Calu3 (cell line): ENCODE measurements around the gene DSC1. TPM values are rescaled to one million over a fixed set of nuclear protein-coding genes. Genes with fewer than 3 reads are reported as not detected.
"Not testable (repeated sequence)": the region's sequence is repeated elsewhere in the genome, so short reads cannot be mapped to it uniquely, and the experiment has no call there.

Experiments
- BruUV-seq: library from RNA; stranded (reverse); fragments of 400-500 nt; replicated peaks from 2 replicates; lab custom pipeline; 2021; lab: Mats Ljungman, UMichigan
- CTCF ChIA-PET: fragments of 300-600 bp; sonication (Branson Sonifier 250); formaldehyde crosslinking; loops from one replicate; lab custom pipeline; 2022; ENCODE audit warnings: antibody characterized with exemption; lab: Charles Lee
- DNase-seq: peaks from one replicate; pipeline ENCODE4 v3.0.0; 2022
- H3K27ac Mint-ChIP-seq: one replicate; pipeline ENCODE4 v1.8.0; 2022; ENCODE audit warnings: mixed read lengths; ENCODE audit not compliant: unreplicated experiment
- H3K27me3 Mint-ChIP-seq: one replicate; pipeline ENCODE4 v1.8.0; 2022; ENCODE audit warnings: mixed read lengths; ENCODE audit not compliant: unreplicated experiment
- H3K36me3 Mint-ChIP-seq: one replicate; pipeline ENCODE4 v1.8.0; 2022; ENCODE audit warnings: mild to moderate bottlenecking, moderate library complexity, mixed read lengths; ENCODE audit not compliant: insufficient read depth, unreplicated experiment
- H3K4me1 Mint-ChIP-seq: one replicate; pipeline ENCODE4 v1.8.0; 2022; ENCODE audit warnings: mild to moderate bottlenecking, low read depth, mixed read lengths; ENCODE audit not compliant: unreplicated experiment
- H3K4me3 Mint-ChIP-seq: one replicate; pipeline ENCODE4 v1.8.0; 2022; ENCODE audit warnings: mild to moderate bottlenecking, low read depth, moderate library complexity, mixed read lengths; ENCODE audit not compliant: unreplicated experiment
- H3K9me3 Mint-ChIP-seq: one replicate; pipeline ENCODE4 v1.8.0; 2022; ENCODE audit warnings: low read depth, mixed read lengths; ENCODE audit not compliant: unreplicated experiment
- intact Hi-C: fragments of 100-400 bp; cut with micrococcal nuclease; formaldehyde crosslinking; loops from one replicate; pipeline ENCODE4 v1.10.0; 2022; ENCODE audit not compliant: unreplicated experiment
- total RNA-seq: library from RNA; stranded (reverse); gene quantifications from 2 replicates; pipeline ENCODE4 v1.2.3, GENCODE V29; 2022
- TF ChIP-seq, protein P1 (sequence below): fragments of 200-600 bp; IDR thresholded peaks from one replicate; pipeline ENCODE4 v1.8.0; 2022; ENCODE audit warnings: antibody characterized with exemption; ENCODE audit not compliant: unreplicated experiment

The DSC1 gene
- total RNA-seq, 1 experiment from 2014 or later, result not detected

DNA sequence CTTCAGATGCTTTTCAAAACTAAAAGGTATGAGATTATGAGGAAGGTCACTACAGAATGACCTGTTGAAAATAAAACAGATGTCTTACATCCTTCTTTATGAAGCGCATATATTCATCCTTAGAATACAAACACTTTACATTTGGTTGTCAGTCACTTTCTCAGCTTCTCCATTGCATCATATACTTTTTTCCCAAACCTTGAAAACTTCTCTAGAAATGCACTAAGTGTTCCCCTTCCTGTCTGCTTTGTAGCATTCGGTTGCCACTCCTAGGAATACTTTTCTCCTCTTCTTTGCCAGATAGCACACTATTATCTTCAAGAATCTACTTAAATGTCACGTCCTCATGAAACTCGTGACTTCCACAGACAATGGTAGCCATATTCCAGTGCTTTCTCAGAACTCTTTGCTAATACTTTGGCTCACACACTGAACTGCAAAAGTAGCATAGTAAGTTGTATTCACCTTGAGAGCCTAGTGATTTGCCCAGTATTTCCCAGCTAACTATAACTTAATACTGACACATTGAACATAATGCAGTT is 27.6 kb downstream of the DSC1 start:
- Mint-ChIP-seq H3K4me1 (no peaks in the 10 kb centered on the region), H3K36me3 (no peaks in the 10 kb centered on the region), H3K27me3 (no peaks in the 10 kb centered on the region), H3K27ac (no peak overlapping the region), H3K9me3 (no peaks in the 10 kb centered on the region), H3K4me3 (no peak overlapping the region)
- DNase-seq, result no peak
- BruUV-seq, result no TSS peak
- CTCF ChIA-PET, result no interaction called here
- intact Hi-C loops, result loop anchor here (5.0 kb wide), 2 partner anchors 38 to 57 kb away; no protein-coding TSS in a partner anchor
- TF ChIP-seq, protein P1, sequence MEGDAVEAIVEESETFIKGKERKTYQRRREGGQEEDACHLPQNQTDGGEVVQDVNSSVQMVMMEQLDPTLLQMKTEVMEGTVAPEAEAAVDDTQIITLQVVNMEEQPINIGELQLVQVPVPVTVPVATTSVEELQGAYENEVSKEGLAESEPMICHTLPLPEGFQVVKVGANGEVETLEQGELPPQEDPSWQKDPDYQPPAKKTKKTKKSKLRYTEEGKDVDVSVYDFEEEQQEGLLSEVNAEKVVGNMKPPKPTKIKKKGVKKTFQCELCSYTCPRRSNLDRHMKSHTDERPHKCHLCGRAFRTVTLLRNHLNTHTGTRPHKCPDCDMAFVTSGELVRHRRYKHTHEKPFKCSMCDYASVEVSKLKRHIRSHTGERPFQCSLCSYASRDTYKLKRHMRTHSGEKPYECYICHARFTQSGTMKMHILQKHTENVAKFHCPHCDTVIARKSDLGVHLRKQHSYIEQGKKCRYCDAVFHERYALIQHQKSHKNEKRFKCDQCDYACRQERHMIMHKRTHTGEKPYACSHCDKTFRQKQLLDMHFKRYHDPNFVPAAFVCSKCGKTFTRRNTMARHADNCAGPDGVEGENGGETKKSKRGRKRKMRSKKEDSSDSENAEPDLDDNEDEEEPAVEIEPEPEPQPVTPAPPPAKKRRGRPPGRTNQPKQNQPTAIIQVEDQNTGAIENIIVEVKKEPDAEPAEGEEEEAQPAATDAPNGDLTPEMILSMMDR, result no peak

DNA sequence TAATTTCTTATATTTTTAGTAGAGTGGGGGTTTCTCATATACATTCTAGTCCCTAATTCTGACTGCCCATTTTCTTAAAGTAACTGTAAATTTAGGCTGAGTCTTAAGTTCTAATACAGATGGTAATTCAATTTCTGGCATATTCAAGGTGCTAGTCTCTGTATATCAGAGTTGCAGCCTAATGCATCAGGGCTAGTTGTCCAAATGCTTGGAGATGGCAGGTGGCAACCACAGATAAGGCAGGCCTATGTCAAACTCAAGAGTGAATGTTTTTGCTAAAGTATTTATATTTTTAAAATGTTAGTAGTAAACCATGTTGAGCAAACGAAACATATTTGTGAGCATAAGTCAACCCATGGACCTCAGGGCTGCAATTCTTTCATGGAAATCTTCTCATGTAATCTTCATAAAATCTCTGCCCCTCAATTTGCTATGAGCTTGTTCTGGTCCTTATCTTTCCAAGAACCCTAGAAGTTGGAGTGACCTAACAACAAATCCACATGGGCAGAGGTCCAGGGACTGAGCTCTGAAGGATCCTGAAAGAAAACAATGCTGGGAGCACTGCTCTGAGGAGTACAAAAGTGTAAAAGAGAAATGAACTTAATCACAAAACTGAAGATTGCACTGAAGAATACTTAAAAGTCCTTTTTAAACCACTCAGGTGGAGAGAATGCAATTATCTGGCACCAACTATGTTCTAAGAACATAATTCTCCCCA is 33.1 kb downstream of the DSC1 start:
- H3K27me3 Mint-ChIP-seq, result no peaks in the 10 kb centered on the region
- no TSS peak for BruUV-seq
- H3K36me3 Mint-ChIP-seq, result no peaks in the 10 kb centered on the region
- no peaks in the 10 kb centered on the region for H3K4me1 Mint-ChIP-seq
- no peaks in the 10 kb centered on the region for H3K9me3 Mint-ChIP-seq
- intact Hi-C loops, result no loop called here
- CTCF ChIA-PET, result no interaction called here
- TF ChIP-seq, protein P1, result no peak
- H3K27ac Mint-ChIP-seq, result no peak overlapping the region
- H3K4me3 Mint-ChIP-seq, result no peak overlapping the region
- no peak for DNase-seq

DNA sequence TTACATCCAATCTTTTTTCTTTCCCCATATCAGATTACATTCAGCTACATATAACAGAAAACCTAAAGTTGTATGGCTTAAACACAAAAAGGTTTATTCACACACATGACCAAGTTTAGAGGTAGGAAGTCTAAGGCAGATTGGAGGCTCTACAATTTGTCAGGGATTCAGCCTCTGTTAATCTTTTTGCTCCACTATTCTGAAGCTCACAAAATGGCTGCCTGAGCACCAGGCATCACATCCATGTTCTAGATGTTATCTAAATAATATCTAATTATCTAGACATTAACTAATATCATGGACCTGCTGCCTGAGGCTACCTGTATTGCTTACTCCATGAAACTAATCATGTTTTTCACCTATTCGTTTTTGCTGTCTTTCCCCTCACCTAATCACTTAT is 36.8 kb downstream of the DSC1 start:
- no TSS peak for BruUV-seq
- TF ChIP-seq, protein P1, result no peak
- H3K36me3 Mint-ChIP-seq, result no peaks in the 10 kb centered on the region
- intact Hi-C loops, result no loop called here
- no peak overlapping the region for H3K27ac Mint-ChIP-seq
- no peaks in the 10 kb centered on the region for H3K27me3 Mint-ChIP-seq
- no peaks in the 10 kb centered on the region for H3K4me1 Mint-ChIP-seq
- H3K4me3 Mint-ChIP-seq, result no peak overlapping the region
- no peak for DNase-seq
- CTCF ChIA-PET, result no interaction called here
- no peaks in the 10 kb centered on the region for H3K9me3 Mint-ChIP-seq

DNA sequence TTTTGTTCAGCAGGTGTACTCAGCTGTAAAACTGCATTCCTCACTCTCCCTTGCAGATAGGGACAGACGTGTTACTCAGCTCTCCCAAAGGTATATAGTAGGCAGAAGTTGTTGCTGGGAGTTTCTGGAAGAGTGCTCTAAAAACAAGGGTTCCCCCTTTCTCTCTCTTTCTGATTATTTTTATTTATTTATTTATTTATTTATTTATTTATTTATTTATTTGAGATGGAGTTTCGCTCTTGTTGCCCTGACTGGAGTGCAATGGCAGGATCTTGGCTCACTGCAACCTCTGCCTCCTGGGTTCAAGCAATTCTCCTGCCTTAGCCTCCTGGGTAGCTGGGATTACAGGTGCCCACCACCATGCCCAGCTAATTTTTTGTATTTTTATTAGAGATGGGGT is 39.5 kb downstream of the DSC1 start:
- H3K4me3 Mint-ChIP-seq, H3K9me3 Mint-ChIP-seq, DNase-seq, H3K27me3 Mint-ChIP-seq, BruUV-seq, H3K27ac Mint-ChIP-seq, H3K4me1 Mint-ChIP-seq, CTCF ChIA-PET, H3K36me3 Mint-ChIP-seq, intact Hi-C loops: not testable (repeated sequence)

DNA sequence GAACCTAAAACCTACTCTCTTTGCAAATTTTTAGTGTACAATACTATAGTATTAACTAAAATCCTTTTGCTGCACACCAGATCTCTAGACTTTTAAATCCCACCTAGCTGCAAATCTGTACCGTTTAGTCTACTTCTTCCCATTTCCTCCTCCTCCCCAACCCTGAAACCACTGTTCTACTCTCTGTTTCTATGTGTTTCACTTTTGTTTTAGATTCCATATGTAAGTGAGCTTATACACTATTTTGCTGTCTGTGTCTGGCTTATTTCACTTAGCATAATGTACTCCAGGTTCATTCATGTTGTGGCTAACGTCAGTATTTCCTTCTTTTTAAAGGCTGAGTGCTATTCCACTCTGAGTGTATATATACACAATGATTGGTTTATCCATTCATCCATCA is 42.1 kb downstream of the DSC1 start:
- BruUV-seq, result no TSS peak
- CTCF ChIA-PET, result interaction anchor here (0.7 kb wide), 1 partner anchor 136 kb away, joined by 4 read pairs; no protein-coding TSS in a partner anchor
- H3K4me1 Mint-ChIP-seq, result no peaks in the 10 kb centered on the region
- intact Hi-C loops, result no loop called here
- TF ChIP-seq, protein P1, result no peak
- DNase-seq, result no peak
- no peaks in the 10 kb centered on the region for H3K27me3 Mint-ChIP-seq
- H3K4me3 Mint-ChIP-seq, result no peak overlapping the region
- no peaks in the 10 kb centered on the region for H3K36me3 Mint-ChIP-seq
- no peak overlapping the region for H3K27ac Mint-ChIP-seq
- H3K9me3 Mint-ChIP-seq, result no peaks in the 10 kb centered on the region
